Measurements from ENCODE around the gene MMP24. TPM values are rescaled to one million over a fixed set of nuclear protein-coding genes. Genes with fewer than 3 reads are reported as not detected.
"Not testable (repeated sequence)": the region's sequence is repeated elsewhere in the genome, so short reads cannot be mapped to it uniquely, and the experiment has no call there.

MMP24 gene
- total RNA-seq, 4 donors from 2014 or later: 0.21 to 0.78 (median 0.66) TPM; not detected in 1

DNA sequence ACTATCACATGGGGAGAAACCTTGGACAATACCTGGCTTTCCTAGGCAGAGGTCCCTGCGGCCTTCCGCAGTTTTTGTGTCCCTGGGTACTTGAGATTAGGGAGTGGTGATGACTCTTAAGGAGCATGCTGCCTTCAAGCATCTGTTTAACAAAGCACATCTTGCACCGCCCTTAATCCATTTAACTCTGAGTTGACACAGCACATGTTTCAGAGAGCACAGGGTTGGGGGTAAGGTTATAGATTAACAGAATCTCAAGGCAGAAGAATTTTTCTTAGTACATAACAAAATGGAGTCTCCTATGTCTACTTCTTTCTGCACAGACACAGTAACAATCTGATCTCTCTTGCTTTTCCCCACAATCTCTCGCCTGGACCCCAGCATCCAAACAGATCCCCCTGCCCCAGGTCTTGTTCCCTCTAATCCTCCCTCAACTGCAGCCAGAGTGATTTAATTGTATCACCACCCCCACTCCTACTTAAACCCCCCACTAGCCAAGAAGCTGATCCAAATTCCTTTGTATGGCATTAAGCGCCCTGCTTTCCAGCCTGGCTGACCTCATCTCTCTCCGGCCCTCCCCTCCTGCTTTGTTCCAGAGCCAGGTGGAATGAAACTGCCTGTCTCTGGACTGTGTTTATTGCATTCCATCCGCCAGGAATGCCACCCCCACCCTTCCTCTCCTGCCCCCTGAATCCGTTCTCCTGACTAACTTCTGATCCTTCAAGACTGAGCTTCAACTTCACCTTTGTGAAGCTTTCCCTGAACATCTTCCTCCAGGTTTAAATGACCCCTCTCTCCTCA, 36.4 kb downstream of the MMP24 start:
- peak in 1 of 2 donors; percentile 14 for TF ChIP-seq EP300 (IDR thresholded peaks at IDR 0.05)
- not testable (repeated sequence) for H3K4me3 ChIP-seq
- H3K27ac ChIP-seq: peak overlapping the region in 3 of 4 donors; percentile 19 to 76 (median 75)

DNA sequence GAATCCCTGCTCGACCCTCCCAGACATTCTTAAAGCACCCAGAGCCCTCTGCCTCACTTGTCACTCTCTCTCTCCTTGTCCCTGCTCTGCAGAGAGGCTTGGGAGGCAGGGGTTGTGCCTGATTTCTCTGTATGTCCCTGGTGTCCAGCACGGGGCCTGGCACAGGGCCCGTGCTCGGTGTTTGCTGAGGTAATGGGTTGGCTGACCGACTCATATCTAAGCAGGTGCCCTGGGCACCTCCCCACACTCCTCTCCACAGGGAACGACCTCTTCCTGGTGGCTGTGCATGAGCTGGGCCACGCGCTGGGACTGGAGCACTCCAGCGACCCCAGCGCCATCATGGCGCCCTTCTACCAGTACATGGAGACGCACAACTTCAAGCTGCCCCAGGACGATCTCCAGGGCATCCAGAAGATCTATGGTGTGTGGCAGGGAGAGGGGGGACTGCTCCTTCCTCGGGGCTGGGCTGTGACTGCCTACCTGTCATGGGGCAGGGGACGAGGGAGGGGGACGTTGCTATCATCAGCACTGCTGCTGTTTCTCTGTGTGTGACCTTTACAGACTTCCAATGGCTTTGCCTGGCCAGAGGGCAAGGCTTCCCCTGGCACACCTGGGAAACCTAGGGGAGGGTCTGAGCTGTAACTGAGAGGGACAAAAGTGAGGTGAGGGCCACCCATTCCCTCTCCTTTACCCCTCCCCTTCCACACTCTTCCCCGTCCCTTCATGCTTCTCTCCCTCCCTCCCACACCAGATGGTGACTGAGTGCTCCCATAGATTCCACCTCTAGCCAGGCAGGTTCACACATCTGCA, 37.2 kb downstream of the MMP24 start:
- no peak for TF ChIP-seq EP300 (IDR thresholded peaks at IDR 0.05)
- TF ChIP-seq, protein P1, sequence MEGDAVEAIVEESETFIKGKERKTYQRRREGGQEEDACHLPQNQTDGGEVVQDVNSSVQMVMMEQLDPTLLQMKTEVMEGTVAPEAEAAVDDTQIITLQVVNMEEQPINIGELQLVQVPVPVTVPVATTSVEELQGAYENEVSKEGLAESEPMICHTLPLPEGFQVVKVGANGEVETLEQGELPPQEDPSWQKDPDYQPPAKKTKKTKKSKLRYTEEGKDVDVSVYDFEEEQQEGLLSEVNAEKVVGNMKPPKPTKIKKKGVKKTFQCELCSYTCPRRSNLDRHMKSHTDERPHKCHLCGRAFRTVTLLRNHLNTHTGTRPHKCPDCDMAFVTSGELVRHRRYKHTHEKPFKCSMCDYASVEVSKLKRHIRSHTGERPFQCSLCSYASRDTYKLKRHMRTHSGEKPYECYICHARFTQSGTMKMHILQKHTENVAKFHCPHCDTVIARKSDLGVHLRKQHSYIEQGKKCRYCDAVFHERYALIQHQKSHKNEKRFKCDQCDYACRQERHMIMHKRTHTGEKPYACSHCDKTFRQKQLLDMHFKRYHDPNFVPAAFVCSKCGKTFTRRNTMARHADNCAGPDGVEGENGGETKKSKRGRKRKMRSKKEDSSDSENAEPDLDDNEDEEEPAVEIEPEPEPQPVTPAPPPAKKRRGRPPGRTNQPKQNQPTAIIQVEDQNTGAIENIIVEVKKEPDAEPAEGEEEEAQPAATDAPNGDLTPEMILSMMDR (IDR thresholded peaks at IDR 0.05): no peak
- no peak for TF ChIP-seq POLR2A (IDR thresholded peaks at IDR 0.05)
- peaks cover 0 to 46% (median 0%) of the 10 kb centered on the region in 3 donors for H3K36me3 ChIP-seq
- WGBS, 2 donors: 63 to 78% methylated on average over 14 to 17 of the region's 17 CpGs
- no peak overlapping the region for H3K4me3 ChIP-seq
- H3K27me3 ChIP-seq: no peaks in the 10 kb centered on the region
- no peak for DNase-seq (ENCODE audit: low spot score in 2 of 2)
- no peaks in the 10 kb centered on the region for H3K9me3 ChIP-seq
- H3K27ac ChIP-seq: peak overlapping the region in 3 of 4 donors; percentile 19 to 76 (median 75)
- peaks cover 0 to 13% (median 7%) of the 10 kb centered on the region in 4 donors for H3K4me1 ChIP-seq

More for the DNA sequence above, 36.4 kb downstream of the MMP24 start:
- H3K27me3 ChIP-seq; H3K9me3 ChIP-seq; DNase-seq (ENCODE audit: low spot score in 2 of 2): not testable (repeated sequence)
- Histone ChIP-seq H3K4me1 (peaks cover 0 to 14% (median 7%) of the 10 kb centered on the region in 4 donors), H3K36me3 (peaks cover 0 to 39% (median 0%) of the 10 kb centered on the region in 3 donors)
- WGBS, 2 donors: 45 to 56% methylated on average over 5 of the region's 8 CpGs

DNA sequence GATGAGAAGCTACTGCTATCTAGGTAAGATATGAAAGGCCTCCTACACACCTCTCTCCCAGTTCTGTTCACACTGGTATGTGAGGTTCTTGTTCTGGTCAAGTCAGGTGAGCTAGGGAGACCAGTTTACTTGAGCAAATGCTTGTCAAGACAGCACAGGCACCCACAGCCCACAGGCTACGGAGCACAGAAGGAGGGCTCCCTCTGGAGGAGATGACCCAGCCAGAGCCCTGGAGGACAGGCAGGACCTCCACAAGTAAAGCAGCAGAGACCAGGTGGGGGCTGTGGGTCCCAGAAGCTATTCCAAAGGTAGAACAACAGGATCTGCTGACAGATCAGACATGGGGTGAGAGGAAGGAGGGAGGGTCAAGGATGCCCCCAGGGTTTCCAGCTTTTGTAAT, 38.3 kb downstream of the MMP24 start:
- no peaks in the 10 kb centered on the region for H3K27me3 ChIP-seq
- TF ChIP-seq EP300 (IDR thresholded peaks at IDR 0.05): no peak
- TF ChIP-seq POLR2A (IDR thresholded peaks at IDR 0.05): no peak
- TF ChIP-seq, protein P1 (IDR thresholded peaks at IDR 0.05): no peak
- WGBS, 2 donors: 42 to 75% methylated on average over 1 of the region's 1 CpG
- H3K27ac ChIP-seq: no peak overlapping the region
- H3K9me3 ChIP-seq: no peaks in the 10 kb centered on the region
- no peak for DNase-seq (ENCODE audit: low spot score in 2 of 2)
- H3K4me1 ChIP-seq: peaks cover 0 to 22% (median 7%) of the 10 kb centered on the region in 4 donors
- peaks cover 0 to 55% (median 0%) of the 10 kb centered on the region in 3 donors for H3K36me3 ChIP-seq
- no peak overlapping the region for H3K4me3 ChIP-seq

DNA sequence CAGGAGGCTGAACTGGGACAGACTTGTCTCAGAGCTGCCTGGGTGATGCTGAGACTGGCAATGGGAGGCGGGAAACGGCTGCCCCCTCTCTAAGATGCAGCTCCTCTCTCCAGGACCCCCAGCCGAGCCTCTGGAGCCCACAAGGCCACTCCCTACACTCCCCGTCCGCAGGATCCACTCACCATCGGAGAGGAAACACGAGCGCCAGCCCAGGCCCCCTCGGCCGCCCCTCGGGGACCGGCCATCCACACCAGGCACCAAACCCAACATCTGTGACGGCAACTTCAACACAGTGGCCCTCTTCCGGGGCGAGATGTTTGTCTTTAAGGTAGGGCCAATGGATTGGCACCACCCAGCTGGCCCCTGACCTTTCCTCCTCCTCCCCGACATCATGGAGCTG, 40.6 kb downstream of the MMP24 start:
- Histone ChIP-seq H3K27me3 (no peaks in the 10 kb centered on the region), H3K36me3 (peaks cover 0 to 77% (median 0%) of the 10 kb centered on the region in 3 donors), H3K4me1 (peaks cover 0 to 22% (median 7%) of the 10 kb centered on the region in 4 donors), H3K4me3 (no peak overlapping the region), H3K27ac (no peak overlapping the region), H3K9me3 (no peaks in the 10 kb centered on the region)
- TF ChIP-seq EP300 (IDR thresholded peaks at IDR 0.05): no peak
- TF ChIP-seq POLR2A (IDR thresholded peaks at IDR 0.05): no peak
- 82 to 86% methylated on average over 11 to 16 of the region's 16 CpGs for WGBS, 2 donors
- no peak for DNase-seq (ENCODE audit: low spot score in 2 of 2)

DNA sequence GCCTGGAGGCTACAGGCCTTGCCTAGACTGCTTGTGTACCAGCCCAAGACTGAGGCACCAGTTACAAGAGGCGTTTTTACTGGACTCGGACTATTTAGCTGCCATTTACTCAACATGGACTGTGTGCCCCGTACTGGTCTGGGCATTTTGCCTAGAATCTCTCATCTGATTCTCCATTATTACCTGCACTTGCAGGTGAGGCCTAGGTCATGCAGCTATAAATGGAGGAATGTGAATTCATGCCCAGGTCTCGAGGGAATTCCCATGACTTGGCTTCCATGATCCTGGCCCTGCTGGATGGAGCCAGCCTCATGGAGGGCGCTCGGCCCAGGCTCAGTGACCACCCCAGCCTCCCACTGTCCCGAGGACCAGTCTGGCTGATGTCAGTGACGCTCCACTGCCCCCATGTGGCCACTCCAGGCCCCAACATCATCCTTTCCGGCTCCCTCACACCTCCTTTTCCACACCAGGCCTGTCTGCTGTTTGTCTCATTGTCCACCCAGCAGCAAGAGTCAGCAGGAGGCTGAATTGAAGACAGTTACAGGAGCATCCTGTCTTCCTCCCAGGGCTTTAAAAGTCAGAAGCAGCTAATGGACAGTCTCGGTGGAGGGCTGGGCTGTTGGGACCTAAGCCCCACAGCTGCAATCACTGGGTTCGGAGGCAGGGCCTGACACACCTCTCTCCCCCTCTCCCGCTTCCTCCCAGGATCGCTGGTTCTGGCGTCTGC, 42.7 kb downstream of the MMP24 start:
- TF ChIP-seq POLR2A (IDR thresholded peaks at IDR 0.05) (no peak), EP300 (IDR thresholded peaks at IDR 0.05) (no peak)
- TF ChIP-seq, protein P1 (IDR thresholded peaks at IDR 0.05): peak; percentile 51 to 68 (median 60)
- Histone ChIP-seq H3K4me1 (peaks cover 0 to 14% (median 0%) of the 10 kb centered on the region in 4 donors), H3K4me3 (no peak overlapping the region), H3K36me3 (peaks cover 0 to 77% (median 0%) of the 10 kb centered on the region in 3 donors), H3K9me3 (no peaks in the 10 kb centered on the region), H3K27me3 (no peaks in the 10 kb centered on the region), H3K27ac (no peak overlapping the region)
- DNase-seq (ENCODE audit: low spot score in 2 of 2): peak in 1 of 2 donors; percentile 58
- 47 to 50% methylated on average over 14 of the region's 14 CpGs for WGBS, 2 donors

Data from tibial nerve (tissue), 4 donors.